K562 (cell line): ENCODE results near the gene GATA2. TPM values are rescaled to one million over a fixed set of nuclear protein-coding genes. Genes with fewer than 3 reads are reported as not detected.

Experiments
- ATAC-seq: fragments of 200-7000 bp; cut with Tn5 transposase; 3 replicates; pipeline ENCODE4 v1.9.1; 2020; ENCODE audit warnings: moderate library complexity
- BruUV-seq: library from RNA; stranded (reverse); fragments of 400-500 nt; replicated peaks from 2 replicates; lab custom pipeline; 2021; lab: Mats Ljungman, UMichigan
- CTCF ChIA-PET: fragments of 300-600 bp; formaldehyde crosslinking; extraction: SDS; loops from one replicate; lab custom pipeline; 2021; ENCODE audit warnings: low intra/inter-chr PET ratio; lab: Yijun Ruan, JAX
- POLR2A ChIA-PET: fragments of 300-600, 350-650 bp; sonication (Branson Sonifier 250); formaldehyde crosslinking; extraction: SDS; loops from one replicate; lab custom pipeline; 2021; ENCODE audit warnings: antibody characterized with exemption, inconsistent platforms; lab: Yijun Ruan, JAX
- DNase-seq, 4 experiments: peaks; one replicate each; pipeline versions ENCODE4 v3.0.0 to v3.0.0-alpha.2; 2011 to 2018; ENCODE audit warnings: low spot score in 3 of 4, mixed read lengths in 3 of 4; ENCODE audit errors: extremely low read depth in 1 of 4
- FAIRE-seq: peaks from 2 replicates; lab custom pipeline; 2011; peaks lifted over from hg19 to GRCh38; lab: Jason Lieb, UNC
- H2AFZ ChIP-seq: 2 replicates; pipeline ENCODE4 v1.6.0; 2011; ENCODE audit warnings: low read depth, low read length, control low read depth, inconsistent platforms
- H3K27ac ChIP-seq: fragments of 200-600 bp; 3 replicates; pipeline ENCODE4 v1.8.0; 2011; ENCODE audit warnings: low read depth, mild to moderate bottlenecking, control low read depth, inconsistent platforms, low read length, moderate library complexity, mixed read lengths; ENCODE audit errors: extremely low read depth
- H3K27me3 ChIP-seq, 2 experiments: fragments of 300-600 bp in 1 of 2; 2 replicates in 1 of 2; 3 replicates in 1 of 2; pipeline versions ENCODE4 v1.6.0 to v1.8.0; 2011; ENCODE audit warnings: inconsistent platforms in 2 of 2, low read length in 2 of 2, mild to moderate bottlenecking in 1 of 2, mixed read lengths in 1 of 2, moderate library complexity in 1 of 2; ENCODE audit not compliant: control insufficient read depth in 2 of 2, insufficient read depth in 2 of 2
- H3K36me3 ChIP-seq: fragments of 300-600 bp; 3 replicates; pipeline ENCODE4 v1.8.0; 2011; ENCODE audit warnings: mild to moderate bottlenecking, low read length, inconsistent platforms; ENCODE audit not compliant: control insufficient read depth, insufficient read depth
- H3K4me1 ChIP-seq, 2 experiments: fragments of 200-600 bp in 1 of 2; replicated peaks in 1 of 2; 2 replicates in 1 of 2; 3 replicates in 1 of 2; pipeline versions ENCODE4 v1.5.1 to v1.8.0; 2011; ENCODE audit warnings: inconsistent platforms in 2 of 2, low read length in 2 of 2, mild to moderate bottlenecking in 1 of 2, mixed read lengths in 1 of 2, moderate library complexity in 1 of 2; ENCODE audit not compliant: control insufficient read depth in 2 of 2, insufficient read depth in 2 of 2
- H3K4me2 ChIP-seq: 2 replicates; pipeline ENCODE4 v1.6.1; 2011; ENCODE audit warnings: low read length, control low read depth, inconsistent platforms, mixed read lengths; ENCODE audit not compliant: insufficient read depth
- H3K4me3 ChIP-seq: fragments of 200-600 bp; sonication (generic), shearing (Covaris generic); 2 replicates; pipeline ENCODE4 v1.5.1; 2016; ENCODE audit warnings: control low read depth, inconsistent platforms
- H3K79me2 ChIP-seq: fragments of 200-600 bp; 3 replicates; pipeline ENCODE4 v1.8.0; 2011; ENCODE audit warnings: low read length, inconsistent platforms; ENCODE audit not compliant: control insufficient read depth, insufficient read depth
- H3K9ac ChIP-seq, 2 experiments: 2 replicates each; pipeline versions ENCODE4 v1.6.0 to v1.6.1; 2011; ENCODE audit warnings: low read depth in 2 of 2, low read length in 2 of 2, control low read depth in 1 of 2, inconsistent platforms in 1 of 2, mild to moderate bottlenecking in 1 of 2, mixed read lengths in 1 of 2; ENCODE audit not compliant: insufficient read depth in 1 of 2
- H3K9me1 ChIP-seq: one replicate; pipeline ENCODE4 v1.6.0; 2011; ENCODE audit warnings: inconsistent platforms, mild to moderate bottlenecking, low read length, moderate library complexity; ENCODE audit not compliant: control insufficient read depth, insufficient read depth
- H3K9me3 ChIP-seq: replicated peaks from 2 replicates; pipeline ENCODE4 v1.5.1; 2011; ENCODE audit warnings: low read depth, low read length, inconsistent platforms; ENCODE audit not compliant: control insufficient read depth, insufficient read depth
- H4K20me1 ChIP-seq: replicated peaks from 2 replicates; pipeline ENCODE4 v1.6.1; 2011; ENCODE audit warnings: low read length, inconsistent platforms, mixed read lengths; ENCODE audit not compliant: control insufficient read depth, insufficient read depth
- ATF2 ChIP-seq: sonication (generic); formaldehyde crosslinking; IDR thresholded peaks from 2 replicates; pipeline ENCODE4 v1.8.1; 2022; ENCODE audit warnings: missing genetic modification reagents
- BCOR ChIP-seq: fragments of 450-650 bp; IDR thresholded peaks from 2 replicates; pipeline ENCODE4 v1.6.1; 2016
- DDX20 ChIP-seq: fragments of 450-650 bp; IDR thresholded peaks from 2 replicates; pipeline ENCODE4 v1.6.1; 2016; ENCODE audit warnings: missing genetic modification characterization, low read depth, mild to moderate bottlenecking, missing compliant biosample characterization, moderate library complexity
- HDAC1 ChIP-seq, 2 experiments: fragments of 450-650 bp; IDR thresholded peaks; 2 replicates each; pipeline ENCODE4 v1.6.1; 2016 to 2017; ENCODE audit warnings: inconsistent platforms in 1 of 2, mild to moderate bottlenecking in 1 of 2, moderate library complexity in 1 of 2
- PKNOX1 ChIP-seq: fragments of 450-650 bp; IDR thresholded peaks from 2 replicates; pipeline ENCODE4 v1.6.1; 2016
- RBM25 ChIP-seq: fragments of 200-400 bp; formaldehyde crosslinking; IDR thresholded peaks from 2 replicates; pipeline ENCODE4 v1.6.1; 2018; ENCODE audit warnings: low read length, low read depth, moderate library complexity; ENCODE audit not compliant: severe bottlenecking
- SMARCB1 ChIP-seq: IDR thresholded peaks from 2 replicates; pipeline ENCODE4 v1.6.1; 2011; ENCODE audit warnings: improper control_type of control experiment, low read depth; ENCODE audit not compliant: insufficient read length
- STAT6 ChIP-seq: sonication (generic); formaldehyde crosslinking; IDR thresholded peaks from 2 replicates; pipeline ENCODE4 v1.8.1; 2023; ENCODE audit warnings: mild to moderate bottlenecking, missing genetic modification reagents
- TARDBP ChIP-seq: fragments of 450-650 bp; IDR thresholded peaks from 2 replicates; pipeline ENCODE4 v1.6.1; 2016
- TCF3 ChIP-seq: sonication (generic); formaldehyde crosslinking; IDR thresholded peaks from 2 replicates; pipeline ENCODE4 v1.4.0; 2020; ENCODE audit warnings: mild to moderate bottlenecking, missing genetic modification reagents
- TRIM25 ChIP-seq: fragments of 450-650 bp; IDR thresholded peaks from 2 replicates; pipeline ENCODE4 v1.7.0; 2016; ENCODE audit warnings: borderline replicate concordance
- ZNF444 ChIP-seq: fragments of 250-450 bp; sonication (Bioruptor Pico); IDR thresholded peaks from 2 replicates; pipeline ENCODE4 v1.4.0; 2020; ENCODE audit warnings: mild to moderate bottlenecking, moderate library complexity
- ZZZ3 ChIP-seq: fragments of 450-650 bp; IDR thresholded peaks from 2 replicates; pipeline ENCODE4 v1.6.1; 2016; ENCODE audit warnings: antibody characterized with exemption, mild to moderate bottlenecking, moderate library complexity
- WGBS: fragments of 100-300 bp; shearing (Covaris generic); methylation state at CpG from one replicate; pipeline ENCODE4 v1.1.6; 2016; ENCODE audit warnings: low coverage, mixed read lengths; ENCODE audit not compliant: insufficient coverage; ENCODE audit errors: missing lambda C conversion rate; 5-methylcytosine and 5-hydroxymethylcytosine counted together
- in situ Hi-C: fragments of 300-500 bp; cut with MboI; formaldehyde crosslinking; loops from 4 replicates; pipeline ENCODE4 v1.15.0; 2018; ENCODE audit warnings: inconsistent platforms, mixed read lengths
- intact Hi-C: fragments of 100-400 bp; cut with micrococcal nuclease; formaldehyde crosslinking; loops from 2 replicates; pipeline ENCODE4 v1.14.2; 2022
- polyA plus RNA-seq, 8 experiments: library from polyadenylated mRNA; depleted of rRNA in 4 of 8; stranded (reverse) in 5 of 8; unstranded in 3 of 8; fragments of >200 nt; fragmentation: Nextera tagmentation in 2 of 8; fragmentation: Illumina TruSeq in 1 of 8; extraction: Ambion mirVana in 2 of 8; extraction: Trizol in 1 of 8; gene quantifications; 2 replicates each; pipeline versions ENCODE4 v1.2.1 to v1.2.3, GENCODE V29; 2011 to 2014; ENCODE audit warnings: inconsistent platforms in 1 of 8, missing spikeins in 1 of 8
- total RNA-seq, 7 experiments: library from RNA; depleted of rRNA in 6 of 7; stranded (reverse); fragments of >200 nt in 6 of 7; fragmentation: Illumina TruSeq in 2 of 7; extraction: Trizol in 2 of 7; gene quantifications; 2 replicates each; pipeline versions ENCODE4 v1.2.1 to v1.2.3, GENCODE V29; 2011 to 2021; ENCODE audit warnings: low replicate concordance in 1 of 7

The GATA2 gene
- total and polyA plus RNA-seq, 9 of the 15 experiments (the other 6 are each of a cell fraction or from before 2014, with no cell fraction given) = 8.5 to 218 (median 50.8) TPM

GRCh38 chr3:128468285-128468790 is 24.7 kb downstream of the GATA2 start (continued):
- peak; percentile 62 for TF ChIP-seq RBM25

GRCh38 chr3:128466840-128467541 is 26.0 kb downstream of the GATA2 start, which contains the start of gene DNAJB8:
Gene DNAJB8, minus strand, starts transcription at chr3:128466890. Its CDS starts 3,645 bp downstream, at chr3:128463245.
- Histone ChIP-seq H2AFZ (no peak within 1 kb of the TSS), H3K4me1 (peaks cover 15 to 31% of the 10 kb centered on the region in 2 experiments; a peak in 4 of 5 replicates), H3K9me3 (no peaks in the 10 kb centered on the region), H3K4me2 (no peak within 1 kb of the TSS), H3K27me3 (peaks cover 4 to 21% of the 10 kb centered on the region in 2 experiments; a peak in 4 of 5 replicates), H3K9ac (no peak within 1 kb of the TSS; a peak in 1 of 4 replicates), H3K4me3 (no peak within 1 kb of the TSS), H3K27ac (no peak within 1 kb of the TSS), H3K36me3 (no peaks in the 10 kb centered on the region), H3K9me1 (peaks cover 3% of the 10 kb centered on the region), H3K79me2 (no peaks in the 10 kb centered on the region), H4K20me1 (no peaks in the 10 kb centered on the region)
- CTCF ChIA-PET = no interaction called here
- in situ Hi-C loops (no loop called here), intact Hi-C loops (no loop called here)
- POLR2A ChIA-PET = no interaction called here
- no peak for FAIRE-seq
- DNase-seq = peak in 1 of 4 experiments; percentile 37
- 12% methylated on average over 12 of the region's 14 CpGs for whole genome bisulfite sequencing
- no TSS peak for BruUV-seq
- ATAC-seq = no peak
- no peak for TF ChIP-seq SMARCB1
- no peak for TF ChIP-seq BCOR
- TF ChIP-seq ZZZ3 = no peak
- TF ChIP-seq ATF2 = no peak
- TF ChIP-seq TARDBP = no peak
- peak in 1 of 2 experiments; percentile 40; a peak in 1 of 4 replicates for TF ChIP-seq HDAC1 (IDR thresholded peaks at IDR 0.05)
- TF ChIP-seq PKNOX1 = peak; percentile 68
- TF ChIP-seq STAT6 (CRISPR knock-in tag) = no peak
- TF ChIP-seq TCF3 (CRISPR knock-in tag) = no peak
- no peak for TF ChIP-seq DDX20 (tag)
- TF ChIP-seq TRIM25 = no peak
- no peak for TF ChIP-seq ZNF444
